Measurements from ENCODE around the gene PXYLP1. TPM values are rescaled to one million over a fixed set of nuclear protein-coding genes. Genes with fewer than 3 reads are reported as not detected.

The PXYLP1 gene
- total and polyA plus RNA-seq, 10 of the 15 experiments (the other 5 are each of a cell fraction or from before 2014, with no cell fraction given): 0.06 to 1.7 (median 0.35) TPM

- FAIRE-seq (no peak), DNase-seq (ENCODE audit: low read depth, low spot score) (no peak), ATAC-seq (no peak)
- RAD21 ChIA-PET (ENCODE audit: unreplicated experiment): no interaction called here
- no peaks in the 10 kb centered on the region for H3K79me2 ChIP-seq (ENCODE audit: control insufficient read depth, insufficient read depth, low read length)
- in situ Hi-C loops (cut with MboI): no loop called here
- no peak overlapping the region for H3K4me2 ChIP-seq (ENCODE audit: control insufficient read depth, insufficient read depth)
- no TSS peak for BruUV-seq (replicated peaks)
- peaks cover 0 to 2% of the 10 kb centered on the region in 2 experiments; a peak in 1 of 4 replicates for H3K27me3 ChIP-seq (replicated peaks in 1 of 2; ENCODE audit: control insufficient read depth in 2 of 2, insufficient read depth in 2 of 2, low read length in 1 of 2)
- no peak overlapping the region for H3K27ac ChIP-seq (ENCODE audit: control insufficient read depth, insufficient read depth)
- no peaks in the 10 kb centered on the region for H3K36me3 ChIP-seq (ENCODE audit: control insufficient read depth in 2 of 2, insufficient read depth in 2 of 2, low read length in 1 of 2)
- CTCF ChIA-PET: interaction anchor here (1.1 to 1.9 kb wide), 3 partner anchors 24 to 226 kb away, joined by 3 to 6 read pairs (median 3); no protein-coding TSS in a partner anchor
- H4K20me1 ChIP-seq (ENCODE audit: control insufficient read depth, insufficient read depth): no peaks in the 10 kb centered on the region
- SMC1A ChIA-PET (ENCODE audit: uncharacterized antibody, unreplicated experiment): interaction anchor here (1.1 to 1.4 kb wide), 2 partner anchors 11 to 83 kb away, joined by 3 to 6 read pairs; no protein-coding TSS in a partner anchor
- no peak overlapping the region for H3K4me3 ChIP-seq
- intact Hi-C loops (cut with micrococcal nuclease; ENCODE audit: unreplicated experiment): no loop called here
- POLR2A ChIA-PET: no interaction called here
- WGBS (ENCODE audit: insufficient coverage, insufficient replicate concordance, low lambda C conversion rate, missing lambda C conversion rate): 57% methylated on average over 2 of the region's 2 CpGs
- no peaks in the 10 kb centered on the region for H3K9me3 ChIP-seq (replicated peaks; ENCODE audit: control insufficient read depth, insufficient read depth, low read length)
- H3K9ac ChIP-seq (ENCODE audit: control insufficient read depth, insufficient read depth, low read length): no peak overlapping the region
- TF ChIP-seq ZBTB40 (IDR thresholded peaks at IDR 0.05; ENCODE audit: borderline replicate concordance): no peak
- TF ChIP-seq CTCF (IDR thresholded peaks at IDR 0.05 in 2 of 3, conservative IDR thresholded peaks at IDR 0.05 in 1 of 3; ENCODE audit: control insufficient read depth in 2 of 3, extremely low read depth in 1 of 3, insufficient read depth in 1 of 3, low read depth in 3 of 3, low read length in 3 of 3): peak in 1 of 3 experiments; percentile 20; a peak in 1 of 6 replicates
- no peak overlapping the region for H2AFZ ChIP-seq (ENCODE audit: control insufficient read depth, low read depth, low read length)
- H3K4me1 ChIP-seq (ENCODE audit: control insufficient read depth, insufficient read depth, low read length): 0 out of 2 replicates have a peak, but pooled peaks cover 3% of the 10 kb centered on the region
Observed at GRCh38 chr3:141228395-141228794, 3.2 kb upstream of the PXYLP1 start.

Data from GM12878 (cell line).